Stimulated activated CD8-positive, alpha-beta memory T cell treated with anti-CD3 and anti-CD28 coated beads, Interleukin-12 subunit alpha, Interleukin-12 subunit beta, amount 100 ng/mL, for 1 hour (primary cell): ENCODE results near the gene TTC7B.

Experiments
- DNase-seq: peaks from one replicate; pipeline ENCODE4 v3.0.0-alpha.2; 2020; ENCODE audit warnings: low read depth

The TTC7B gene

GRCh38 chr14:90487462-90487861 is 328.8 kb downstream of the TTC7B start:
- no peak for DNase-seq

- DNase-seq = no peak
Measured at GRCh38 chr14:90487031-90487430, 329.2 kb downstream of the TTC7B start.

- no peak for DNase-seq
Measured at GRCh38 chr14:90484291-90484690, 331.9 kb downstream of the TTC7B start.

GRCh38 chr14:90483571-90483974 is 332.7 kb downstream of the TTC7B start:
- DNase-seq = no peak

- DNase-seq = no peak
Measured at GRCh38 chr14:90483117-90483516, 333.1 kb downstream of the TTC7B start.

- no peak for DNase-seq
Measured at GRCh38 chr14:90475298-90475697, 340.9 kb downstream of the TTC7B start.
